ENCODE measurements around the gene MEAK7.

MEAK7 gene

GRCh38 chr16:84497418-84498222 is 6.8 kb downstream of the MEAK7 start:
- peaks cover 55% of the 10 kb centered on the region for H3K36me3 ChIP-seq (ENCODE audit: insufficient read depth, low read depth, low read length)

GRCh38 chr16:84496991-84497390 is 7.5 kb downstream of the MEAK7 start:
- peaks cover 59% of the 10 kb centered on the region for H3K36me3 ChIP-seq (ENCODE audit: insufficient read depth, low read depth, low read length)
- peaks cover 21% of the 10 kb centered on the region for H3K9me3 ChIP-seq (ENCODE audit: insufficient read depth, low read depth, low read length)

More at GRCh38 chr16:84497418-84498222, 6.8 kb downstream of the MEAK7 start:
- Histone ChIP-seq H3K9me3 (ENCODE audit: insufficient read depth, low read depth, low read length) (peaks cover 21% of the 10 kb centered on the region), H3K4me1 (ENCODE audit: insufficient read depth, low read length) (no peaks in the 10 kb centered on the region), H3K9ac (ENCODE audit: low read depth, low read length) (no peak overlapping the region), H3K27me3 (ENCODE audit: insufficient read depth, low read length) (no peaks in the 10 kb centered on the region), H3K27ac (ENCODE audit: low read length) (no peak overlapping the region), H3K4me3 (ENCODE audit: low read length) (no peak overlapping the region)

GRCh38 chr16:84495506-84495905 is 9.0 kb downstream of the MEAK7 start:
- Histone ChIP-seq H3K4me3 (ENCODE audit: low read length) (no peak overlapping the region), H3K27ac (ENCODE audit: low read length) (no peak overlapping the region), H3K27me3 (ENCODE audit: insufficient read depth, low read length) (no peaks in the 10 kb centered on the region), H3K36me3 (ENCODE audit: insufficient read depth, low read depth, low read length) (peaks cover 63% of the 10 kb centered on the region), H3K9me3 (ENCODE audit: insufficient read depth, low read depth, low read length) (peaks cover 21% of the 10 kb centered on the region), H3K4me1 (ENCODE audit: insufficient read depth, low read length) (no peaks in the 10 kb centered on the region), H3K9ac (ENCODE audit: low read depth, low read length) (no peak overlapping the region)

More at GRCh38 chr16:84496991-84497390, 7.5 kb downstream of the MEAK7 start:
- H3K4me1 ChIP-seq (ENCODE audit: insufficient read depth, low read length) = no peaks in the 10 kb centered on the region
- H3K27me3 ChIP-seq (ENCODE audit: insufficient read depth, low read length) = no peaks in the 10 kb centered on the region
- H3K4me3 ChIP-seq (ENCODE audit: low read length) = no peak overlapping the region
- no peak overlapping the region for H3K9ac ChIP-seq (ENCODE audit: low read depth, low read length)
- no peak overlapping the region for H3K27ac ChIP-seq (ENCODE audit: low read length)

DNA sequence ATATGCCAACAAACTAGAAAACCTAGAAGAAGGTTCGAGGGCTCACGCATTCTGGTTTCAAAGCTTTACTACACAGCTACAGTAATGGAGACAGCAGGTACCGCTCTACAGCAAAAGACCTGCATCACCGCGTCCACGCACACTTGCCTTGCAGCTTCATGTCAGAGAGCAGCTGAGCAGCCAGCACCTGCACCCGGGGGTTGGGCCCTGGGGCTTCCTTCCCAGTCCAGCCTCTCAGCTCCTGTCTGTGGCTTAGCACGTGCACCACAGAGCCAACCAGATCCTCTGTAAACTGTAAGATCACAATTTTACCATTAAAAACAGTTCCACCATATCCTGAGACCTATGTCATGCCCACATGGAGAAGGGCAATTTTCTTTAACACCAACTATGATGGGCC is 15.3 kb downstream of the MEAK7 start:
- H3K9ac ChIP-seq (ENCODE audit: low read depth, low read length) = no peak overlapping the region
- H3K4me3 ChIP-seq (ENCODE audit: low read length) = no peak overlapping the region
- peaks cover 16% of the 10 kb centered on the region for H3K9me3 ChIP-seq (ENCODE audit: insufficient read depth, low read depth, low read length)
- no peak overlapping the region for H3K27ac ChIP-seq (ENCODE audit: low read length)
- H3K27me3 ChIP-seq (ENCODE audit: insufficient read depth, low read length) = no peaks in the 10 kb centered on the region
- no peaks in the 10 kb centered on the region for H3K4me1 ChIP-seq (ENCODE audit: insufficient read depth, low read length)
- peaks cover 62% of the 10 kb centered on the region for H3K36me3 ChIP-seq (ENCODE audit: insufficient read depth, low read depth, low read length)

DNA sequence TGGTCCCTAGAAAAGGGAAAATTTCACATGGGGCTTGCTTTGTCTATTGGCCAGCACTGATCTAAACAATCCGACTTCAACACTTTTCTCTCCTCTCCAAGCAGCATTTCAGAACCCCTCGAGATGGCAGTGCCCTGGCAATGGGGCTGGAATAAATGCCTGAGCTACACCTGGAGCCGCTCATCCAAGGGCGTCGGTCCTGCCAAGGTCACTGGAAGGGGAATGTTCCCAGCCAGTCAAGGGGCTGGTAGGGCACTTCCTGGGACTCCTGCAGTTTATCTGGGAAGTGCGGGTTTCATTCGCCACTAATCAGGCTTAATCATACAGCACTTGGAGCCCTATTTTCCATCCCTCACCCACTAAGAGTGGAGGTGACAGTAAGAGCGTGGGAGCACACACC is 17.1 kb downstream of the MEAK7 start:
- no peak overlapping the region for H3K4me3 ChIP-seq (ENCODE audit: low read length)
- H3K27ac ChIP-seq (ENCODE audit: low read length) = no peak overlapping the region
- H3K4me1 ChIP-seq (ENCODE audit: insufficient read depth, low read length) = no peaks in the 10 kb centered on the region
- no peaks in the 10 kb centered on the region for H3K27me3 ChIP-seq (ENCODE audit: insufficient read depth, low read length)
- no peak overlapping the region for H3K9ac ChIP-seq (ENCODE audit: low read depth, low read length)
- H3K36me3 ChIP-seq (ENCODE audit: insufficient read depth, low read depth, low read length) = peaks cover 50% of the 10 kb centered on the region
- H3K9me3 ChIP-seq (ENCODE audit: insufficient read depth, low read depth, low read length) = no peaks in the 10 kb centered on the region

GRCh38 chr16:84486551-84487235 is 17.8 kb downstream of the MEAK7 start:
- Histone ChIP-seq H3K9me3 (ENCODE audit: insufficient read depth, low read depth, low read length) (no peaks in the 10 kb centered on the region), H3K27ac (ENCODE audit: low read length) (no peak overlapping the region), H3K4me3 (ENCODE audit: low read length) (no peak overlapping the region), H3K36me3 (ENCODE audit: insufficient read depth, low read depth, low read length) (peaks cover 47% of the 10 kb centered on the region), H3K9ac (ENCODE audit: low read depth, low read length) (no peak overlapping the region), H3K27me3 (ENCODE audit: insufficient read depth, low read length) (no peaks in the 10 kb centered on the region), H3K4me1 (ENCODE audit: insufficient read depth, low read length) (no peaks in the 10 kb centered on the region)

- Histone ChIP-seq H3K27ac (ENCODE audit: low read length) (no peak overlapping the region), H3K27me3 (ENCODE audit: insufficient read depth, low read length) (no peaks in the 10 kb centered on the region), H3K4me1 (ENCODE audit: insufficient read depth, low read length) (no peaks in the 10 kb centered on the region), H3K4me3 (ENCODE audit: low read length) (no peak overlapping the region), H3K36me3 (ENCODE audit: insufficient read depth, low read depth, low read length) (peaks cover 47% of the 10 kb centered on the region), H3K9ac (ENCODE audit: low read depth, low read length) (no peak overlapping the region), H3K9me3 (ENCODE audit: insufficient read depth, low read depth, low read length) (no peaks in the 10 kb centered on the region)
These were observed 18.3 kb downstream of the MEAK7 start for GRCh38 chr16:84486126-84486525.

GRCh38 chr16:84485255-84486010 is 19.0 kb downstream of the MEAK7 start:
- Histone ChIP-seq H3K27me3 (ENCODE audit: insufficient read depth, low read length) (no peaks in the 10 kb centered on the region), H3K4me1 (ENCODE audit: insufficient read depth, low read length) (no peaks in the 10 kb centered on the region), H3K27ac (ENCODE audit: low read length) (no peak overlapping the region), H3K36me3 (ENCODE audit: insufficient read depth, low read depth, low read length) (peaks cover 42% of the 10 kb centered on the region), H3K4me3 (ENCODE audit: low read length) (no peak overlapping the region), H3K9ac (ENCODE audit: low read depth, low read length) (no peak overlapping the region), H3K9me3 (ENCODE audit: insufficient read depth, low read depth, low read length) (no peaks in the 10 kb centered on the region)

- Histone ChIP-seq H3K36me3 (ENCODE audit: insufficient read depth, low read depth, low read length) (peaks cover 39% of the 10 kb centered on the region), H3K27me3 (ENCODE audit: insufficient read depth, low read length) (no peaks in the 10 kb centered on the region), H3K4me1 (ENCODE audit: insufficient read depth, low read length) (no peaks in the 10 kb centered on the region), H3K4me3 (ENCODE audit: low read length) (no peak overlapping the region), H3K9me3 (ENCODE audit: insufficient read depth, low read depth, low read length) (no peaks in the 10 kb centered on the region), H3K9ac (ENCODE audit: low read depth, low read length) (no peak overlapping the region), H3K27ac (ENCODE audit: low read length) (no peak overlapping the region)
These were observed 19.7 kb downstream of the MEAK7 start for GRCh38 chr16:84484579-84485254.

- Histone ChIP-seq H3K9me3 (ENCODE audit: insufficient read depth, low read depth, low read length) (no peaks in the 10 kb centered on the region), H3K27me3 (ENCODE audit: insufficient read depth, low read length) (no peaks in the 10 kb centered on the region), H3K4me3 (ENCODE audit: low read length) (no peak overlapping the region), H3K9ac (ENCODE audit: low read depth, low read length) (no peak overlapping the region), H3K4me1 (ENCODE audit: insufficient read depth, low read length) (no peaks in the 10 kb centered on the region), H3K36me3 (ENCODE audit: insufficient read depth, low read depth, low read length) (peaks cover 36% of the 10 kb centered on the region), H3K27ac (ENCODE audit: low read length) (no peak overlapping the region)
These were observed 20.4 kb downstream of the MEAK7 start for GRCh38 chr16:84483882-84484565.
